Osteocyte (in vitro differentiated cells): Measurements from ENCODE around the gene EXOC4. TPM values are rescaled to one million over a fixed set of nuclear protein-coding genes. Genes with fewer than 3 reads are reported as not detected.

Experiments used
- DNase-seq: peaks from one replicate; pipeline ENCODE4 v3.0.0; 2021; ENCODE audit warnings: mixed read lengths; ENCODE audit not compliant: unreplicated experiment; ENCODE audit errors: extremely low spot score
- H3K27ac Mint-ChIP-seq: one replicate; pipeline ENCODE4 v1.8.0; 2021; ENCODE audit warnings: mild to moderate bottlenecking, mixed read lengths; ENCODE audit not compliant: unreplicated experiment
- H3K27me3 Mint-ChIP-seq: one replicate; pipeline ENCODE4 v1.8.0; 2021; ENCODE audit warnings: mixed read lengths; ENCODE audit not compliant: unreplicated experiment
- H3K36me3 Mint-ChIP-seq: one replicate; pipeline ENCODE4 v1.8.0; 2021; ENCODE audit warnings: mixed read lengths; ENCODE audit not compliant: unreplicated experiment
- H3K4me1 Mint-ChIP-seq: one replicate; pipeline ENCODE4 v1.8.0; 2021; ENCODE audit warnings: mixed read lengths; ENCODE audit not compliant: unreplicated experiment
- H3K4me3 Mint-ChIP-seq: one replicate; pipeline ENCODE4 v1.8.0; 2021; ENCODE audit warnings: mild to moderate bottlenecking, moderate library complexity, mixed read lengths; ENCODE audit not compliant: unreplicated experiment
- H3K9me3 Mint-ChIP-seq: one replicate; pipeline ENCODE4 v1.8.0; 2021; ENCODE audit warnings: mixed read lengths; ENCODE audit not compliant: unreplicated experiment
- total RNA-seq: library from RNA; stranded (reverse); gene quantifications from 2 replicates; pipeline ENCODE4 v1.2.1, GENCODE V29; 2021
- TF ChIP-seq, protein P1 (sequence below): fragments of 200-600 bp; sonication (generic); IDR thresholded peaks from 2 replicates; pipeline ENCODE4 v1.5.0; 2021; ENCODE audit warnings: antibody characterized with exemption, mild to moderate bottlenecking, moderate library complexity

EXOC4 gene
- total RNA-seq, 1 donor from 2014 or later = 99.9 TPM

DNA sequence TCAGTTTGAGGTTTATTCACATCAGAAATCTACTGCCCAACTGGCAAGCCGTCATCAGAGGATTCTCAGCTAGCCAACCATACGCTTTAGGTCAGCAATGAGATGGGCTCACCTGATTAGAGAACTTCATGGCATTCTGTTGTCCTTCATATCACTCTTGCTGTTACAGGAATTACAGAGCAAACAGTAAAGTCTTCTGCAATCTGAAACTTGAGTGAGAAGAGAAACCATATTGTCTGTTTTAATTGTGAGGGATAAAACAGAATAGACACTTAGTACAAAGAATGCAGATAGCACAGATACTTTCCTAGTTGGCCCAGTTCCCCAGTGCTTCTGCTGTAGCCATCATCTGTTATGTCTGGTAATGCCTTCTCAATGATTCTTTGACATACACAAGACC, 366.6 kb downstream of the EXOC4 start:
- Mint-ChIP-seq H3K9me3 (no peaks in the 10 kb centered on the region), H3K4me3 (no peak overlapping the region), H3K27me3 (no peaks in the 10 kb centered on the region), H3K27ac (no peak overlapping the region), H3K36me3 (no peaks in the 10 kb centered on the region), H3K4me1 (no peaks in the 10 kb centered on the region)
- DNase-seq = no peak
- TF ChIP-seq, protein P1, sequence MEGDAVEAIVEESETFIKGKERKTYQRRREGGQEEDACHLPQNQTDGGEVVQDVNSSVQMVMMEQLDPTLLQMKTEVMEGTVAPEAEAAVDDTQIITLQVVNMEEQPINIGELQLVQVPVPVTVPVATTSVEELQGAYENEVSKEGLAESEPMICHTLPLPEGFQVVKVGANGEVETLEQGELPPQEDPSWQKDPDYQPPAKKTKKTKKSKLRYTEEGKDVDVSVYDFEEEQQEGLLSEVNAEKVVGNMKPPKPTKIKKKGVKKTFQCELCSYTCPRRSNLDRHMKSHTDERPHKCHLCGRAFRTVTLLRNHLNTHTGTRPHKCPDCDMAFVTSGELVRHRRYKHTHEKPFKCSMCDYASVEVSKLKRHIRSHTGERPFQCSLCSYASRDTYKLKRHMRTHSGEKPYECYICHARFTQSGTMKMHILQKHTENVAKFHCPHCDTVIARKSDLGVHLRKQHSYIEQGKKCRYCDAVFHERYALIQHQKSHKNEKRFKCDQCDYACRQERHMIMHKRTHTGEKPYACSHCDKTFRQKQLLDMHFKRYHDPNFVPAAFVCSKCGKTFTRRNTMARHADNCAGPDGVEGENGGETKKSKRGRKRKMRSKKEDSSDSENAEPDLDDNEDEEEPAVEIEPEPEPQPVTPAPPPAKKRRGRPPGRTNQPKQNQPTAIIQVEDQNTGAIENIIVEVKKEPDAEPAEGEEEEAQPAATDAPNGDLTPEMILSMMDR = no peak

DNA sequence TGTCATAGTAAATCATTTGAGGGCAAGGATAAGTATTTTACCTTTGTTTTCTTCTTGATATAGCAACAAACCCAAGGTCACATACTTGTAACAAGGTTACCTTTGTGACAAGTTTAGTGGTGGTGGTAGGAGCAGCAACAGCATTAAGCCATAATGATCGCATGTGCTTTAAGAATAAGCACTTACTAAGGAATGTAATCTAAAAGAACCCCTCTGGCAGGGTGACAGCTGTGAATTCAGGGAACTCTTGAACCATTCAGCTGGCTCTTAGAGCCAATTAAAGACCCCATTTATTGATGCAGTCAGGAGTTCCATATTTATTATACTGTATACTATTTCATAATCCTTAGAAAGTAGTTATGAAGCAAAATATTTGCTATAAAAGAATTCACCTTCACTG, 370.8 kb downstream of the EXOC4 start:
- H3K27ac Mint-ChIP-seq = no peak overlapping the region
- H3K27me3 Mint-ChIP-seq = no peaks in the 10 kb centered on the region
- no peaks in the 10 kb centered on the region for H3K4me1 Mint-ChIP-seq
- TF ChIP-seq, protein P1 = no peak
- no peak for DNase-seq
- peaks cover 4% of the 10 kb centered on the region for H3K9me3 Mint-ChIP-seq
- H3K36me3 Mint-ChIP-seq = no peaks in the 10 kb centered on the region
- H3K4me3 Mint-ChIP-seq = no peak overlapping the region

DNA sequence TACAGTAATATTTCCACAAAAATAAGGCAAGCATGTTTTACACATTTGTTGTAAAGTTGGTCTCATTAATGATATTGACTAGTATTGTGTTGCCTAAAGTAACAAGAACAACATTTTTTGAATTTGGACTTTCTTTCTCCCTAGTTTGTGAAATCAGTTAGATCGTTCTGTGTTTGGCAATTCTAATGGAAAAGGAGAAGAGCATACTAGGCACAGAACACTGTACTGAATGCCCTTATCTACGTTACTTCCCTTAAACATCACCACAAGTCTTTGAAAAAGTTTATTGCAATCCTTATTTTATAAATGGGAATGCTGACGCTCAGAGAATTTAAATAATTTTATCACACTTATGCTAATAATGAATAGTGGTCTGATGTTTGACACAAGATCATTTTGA, 372.2 kb downstream of the EXOC4 start:
- no peaks in the 10 kb centered on the region for H3K4me1 Mint-ChIP-seq
- H3K36me3 Mint-ChIP-seq = no peaks in the 10 kb centered on the region
- no peaks in the 10 kb centered on the region for H3K27me3 Mint-ChIP-seq
- H3K9me3 Mint-ChIP-seq = peaks cover 4% of the 10 kb centered on the region
- no peak overlapping the region for H3K27ac Mint-ChIP-seq
- TF ChIP-seq, protein P1 = no peak
- no peak for DNase-seq
- no peak overlapping the region for H3K4me3 Mint-ChIP-seq

DNA sequence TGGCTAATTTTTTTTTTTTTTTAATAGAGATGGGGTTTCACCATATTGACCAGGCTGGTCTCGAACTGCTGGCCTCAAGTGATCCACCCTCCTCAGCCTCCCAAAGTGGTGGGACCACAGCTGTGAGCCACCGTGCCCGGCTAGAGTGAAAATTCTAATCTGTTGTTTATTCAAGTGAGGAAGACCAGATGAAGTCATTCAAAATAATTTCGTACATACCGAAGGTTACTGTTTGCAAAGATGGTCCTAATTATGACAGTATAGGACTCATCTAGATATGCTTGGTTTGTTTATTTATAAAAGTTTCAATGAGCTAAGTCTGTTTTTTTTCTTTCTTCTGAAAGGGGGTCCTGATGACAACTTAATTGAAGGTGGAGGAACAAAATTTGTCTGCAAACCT, 376.8 kb downstream of the EXOC4 start:
- Mint-ChIP-seq H3K4me1 (no peaks in the 10 kb centered on the region), H3K36me3 (peaks cover 14% of the 10 kb centered on the region), H3K27me3 (no peaks in the 10 kb centered on the region), H3K4me3 (no peak overlapping the region), H3K27ac (no peak overlapping the region), H3K9me3 (peaks cover 13% of the 10 kb centered on the region)
- DNase-seq = no peak
- TF ChIP-seq, protein P1 = no peak

DNA sequence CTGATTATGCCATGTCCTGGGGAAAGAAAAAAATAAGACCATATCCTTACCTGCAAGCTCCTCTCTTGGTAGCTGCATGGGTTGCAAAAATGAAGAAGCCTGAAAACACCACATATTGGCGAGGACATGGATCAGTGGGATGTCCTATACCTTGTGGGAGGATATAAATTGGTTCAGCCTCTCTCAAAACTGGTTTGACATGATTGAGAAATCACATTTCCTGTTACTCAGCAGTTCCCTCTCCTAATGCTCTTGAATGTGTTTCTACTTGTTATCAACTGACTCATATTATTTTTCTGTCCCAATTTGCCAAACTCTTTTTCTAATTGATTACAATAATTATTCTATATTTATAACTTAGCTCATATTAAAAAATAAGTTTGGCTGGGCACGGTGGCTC, 380.2 kb downstream of the EXOC4 start:
- no peak overlapping the region for H3K27ac Mint-ChIP-seq
- H3K4me3 Mint-ChIP-seq = no peak overlapping the region
- no peak for DNase-seq
- no peaks in the 10 kb centered on the region for H3K27me3 Mint-ChIP-seq
- H3K4me1 Mint-ChIP-seq = no peaks in the 10 kb centered on the region
- TF ChIP-seq, protein P1 = no peak
- peaks cover 8% of the 10 kb centered on the region for H3K9me3 Mint-ChIP-seq
- H3K36me3 Mint-ChIP-seq = peaks cover 14% of the 10 kb centered on the region
